SU-DHL-6 (cell line): ENCODE measurements around the gene LARP1B.

Experiments
- CTCF ChIP-seq: fragments of 200-600 bp; sonication (generic); IDR thresholded peaks from one replicate; pipeline ENCODE4 v1.5.1; 2017; ENCODE audit warnings: antibody characterized with exemption, mild to moderate bottlenecking, low read length, moderate library complexity; ENCODE audit not compliant: insufficient read depth, poor library complexity, severe bottlenecking
- EZH2phosphoT487 ChIP-seq: fragments of 200-600 bp; sonication (generic), shearing (Covaris generic); conservative IDR thresholded peaks from 2 replicates; pipeline ENCODE4 v1.6.1; 2018; ENCODE audit warnings: mild to moderate bottlenecking, antibody characterized with exemption, low read length, moderate library complexity, mixed read lengths

GRCh38 chr4:128169245-128169644 is 108.1 kb downstream of the LARP1B start:
- TF ChIP-seq EZH2phosphoT487 (no peak), CTCF (no peak)
